ENCODE measurements around the gene OGDH. TPM values are rescaled to one million over a fixed set of nuclear protein-coding genes. Genes with fewer than 3 reads are reported as not detected.

OGDH gene
- total and polyA plus RNA-seq, 2 of the 13 experiments (the other 11 are each of a cell fraction or from before 2014, with no cell fraction given), result 17.4 to 25.4 TPM

DNA sequence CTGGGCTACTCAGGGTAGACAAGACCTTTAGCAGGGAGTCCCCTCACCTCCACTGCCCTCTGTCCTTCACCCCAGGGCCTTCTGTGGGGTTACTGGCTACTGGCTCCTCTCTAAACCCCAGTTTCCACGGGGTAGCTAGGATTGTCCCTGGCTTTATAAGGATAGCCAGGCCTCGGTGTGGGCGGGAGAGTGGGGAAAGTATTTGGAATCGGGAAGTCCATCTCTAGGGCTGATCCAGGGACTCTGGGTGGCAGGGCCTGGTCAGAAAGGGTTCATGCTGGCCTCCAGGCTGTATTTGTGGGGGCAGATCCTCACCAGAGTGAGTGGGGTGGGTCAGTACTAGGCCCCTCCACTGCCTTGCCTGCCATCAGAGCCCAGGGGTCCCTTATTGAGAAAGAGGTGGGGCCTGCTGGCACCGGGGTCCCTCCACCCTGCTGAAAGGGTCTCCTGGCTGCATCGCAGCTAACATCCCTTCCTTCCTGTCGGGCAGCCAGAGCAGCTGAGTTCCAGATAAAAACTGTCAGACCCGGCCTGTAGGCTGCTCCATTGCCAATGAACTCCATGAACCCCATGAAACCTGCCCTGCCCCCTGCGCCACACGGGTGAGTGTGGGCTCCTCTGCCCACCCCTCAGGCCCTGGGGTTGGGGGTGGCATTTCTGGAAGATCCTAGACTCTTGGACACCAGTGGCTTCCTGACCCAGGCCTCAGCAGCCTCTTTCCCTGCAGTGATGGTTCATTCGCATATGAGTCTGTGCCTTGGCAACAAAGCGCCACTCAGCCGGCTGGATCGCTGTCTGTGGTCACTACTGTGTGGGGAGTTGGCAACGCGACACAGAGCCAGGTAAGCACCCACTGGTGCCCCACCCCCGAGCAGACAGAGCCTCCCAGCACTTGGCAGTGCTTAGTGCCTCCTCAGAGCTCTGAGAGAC is 149.5 kb downstream of the OGDH start:
- no peak for ATAC-seq
- Histone ChIP-seq H3K9ac (ENCODE audit: insufficient read depth, low read depth, low read length) (no peak overlapping the region), H3K27me3 (ENCODE audit: control insufficient read depth in 1 of 2, insufficient read depth in 2 of 2, low read length in 2 of 2) (no peaks in the 10 kb centered on the region), H3K4me1 (ENCODE audit: insufficient read depth, low read length) (peaks cover 10% of the 10 kb centered on the region), H3K27ac (ENCODE audit: extremely low read length, insufficient read depth, low read length) (no peak overlapping the region), H4K20me1 (ENCODE audit: insufficient read depth, low read length) (no peaks in the 10 kb centered on the region), H3K4me3 (replicated peaks in 1 of 3; ENCODE audit: insufficient read depth in 1 of 3, low read depth in 2 of 3, low read length in 3 of 3) (no peak overlapping the region), H3K9me3 (ENCODE audit: low read length) (no peaks in the 10 kb centered on the region), H2AFZ (ENCODE audit: low read length) (no peak overlapping the region), H3K4me2 (ENCODE audit: low read depth, low read length) (no peak overlapping the region), H3K79me2 (ENCODE audit: insufficient read depth, low read length) (peaks cover 5% of the 10 kb centered on the region), H3K36me3 (replicated peaks in 1 of 2; ENCODE audit: control insufficient read depth in 1 of 2, insufficient read depth in 2 of 2, low read length in 2 of 2) (peaks cover 12 to 16% of the 10 kb centered on the region in 2 experiments; a peak in 3 of 5 replicates)
- WGBS (ENCODE audit: low lambda C conversion rate), result 97% methylated on average over 11 of the region's 17 CpGs
- CTCF ChIA-PET (ENCODE audit: low intra/inter-chr PET ratio, low total read pairs), result no interaction called here
- no TSS peak for BruUV-seq (replicated peaks)
- no peak for DNase-seq (ENCODE audit: low spot score)
- TF ChIP-seq, protein P1, sequence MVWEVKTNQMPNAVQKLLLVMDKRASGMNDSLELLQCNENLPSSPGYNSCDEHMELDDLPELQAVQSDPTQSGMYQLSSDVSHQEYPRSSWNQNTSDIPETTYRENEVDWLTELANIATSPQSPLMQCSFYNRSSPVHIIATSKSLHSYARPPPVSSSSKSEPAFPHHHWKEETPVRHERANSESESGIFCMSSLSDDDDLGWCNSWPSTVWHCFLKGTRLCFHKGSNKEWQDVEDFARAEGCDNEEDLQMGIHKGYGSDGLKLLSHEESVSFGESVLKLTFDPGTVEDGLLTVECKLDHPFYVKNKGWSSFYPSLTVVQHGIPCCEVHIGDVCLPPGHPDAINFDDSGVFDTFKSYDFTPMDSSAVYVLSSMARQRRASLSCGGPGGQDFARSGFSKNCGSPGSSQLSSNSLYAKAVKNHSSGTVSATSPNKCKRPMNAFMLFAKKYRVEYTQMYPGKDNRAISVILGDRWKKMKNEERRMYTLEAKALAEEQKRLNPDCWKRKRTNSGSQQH (CRISPR knock-in tag; IDR thresholded peaks at IDR 0.05; ENCODE audit: low read depth), result no peak
- peak; percentile 18 for TF ChIP-seq AGO2 (optimal IDR thresholded peaks at IDR 0.05; ENCODE audit: low read depth, low read length)
- FAIRE-seq, result no peak
- POLR2A ChIA-PET, result no interaction called here
- intact Hi-C loops (cut with micrococcal nuclease; ENCODE audit: unreplicated experiment) (no loop called here), in situ Hi-C loops (cut with HindIII; ENCODE audit: extremely low pct_ligation_motif_present, low pct_unique_long_range_greater_than_20kb) (loop anchor here (25.0 kb wide), 1 partner anchor 169 kb away; the partner anchor contains the start of gene TMED4)

DNA sequence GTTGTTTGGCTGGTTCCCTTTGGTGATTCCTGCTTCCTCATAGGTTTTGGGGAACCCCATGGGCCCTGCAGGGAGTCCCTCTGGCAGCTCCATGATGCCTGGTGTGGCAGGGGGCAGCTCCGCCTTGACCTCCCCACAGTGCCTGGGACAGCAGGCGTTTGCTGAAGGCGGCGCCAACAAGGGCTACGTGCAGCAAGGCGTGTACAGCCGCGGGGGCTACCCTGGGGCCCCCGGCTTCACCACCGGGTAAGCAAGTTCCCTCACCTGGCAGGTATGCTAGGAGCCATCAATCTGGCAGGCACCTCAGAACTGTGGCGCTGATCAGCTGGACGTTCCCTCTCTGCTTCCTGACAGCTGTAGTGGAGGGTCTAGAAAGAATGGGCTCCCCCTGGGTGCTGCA is 150.5 kb downstream of the OGDH start:
- no peak for FAIRE-seq
- ATAC-seq, result no peak
- peaks cover 2% of the 10 kb centered on the region for H3K79me2 ChIP-seq (ENCODE audit: insufficient read depth, low read length)
- peaks cover 16 to 20% of the 10 kb centered on the region in 2 experiments; a peak in 3 of 5 replicates for H3K36me3 ChIP-seq (replicated peaks in 1 of 2; ENCODE audit: control insufficient read depth in 1 of 2, insufficient read depth in 2 of 2, low read length in 2 of 2)
- BruUV-seq (replicated peaks), result no TSS peak
- no peak overlapping the region for H3K9ac ChIP-seq (ENCODE audit: insufficient read depth, low read depth, low read length)
- H4K20me1 ChIP-seq (ENCODE audit: insufficient read depth, low read length), result no peaks in the 10 kb centered on the region
- no peak overlapping the region for H3K4me2 ChIP-seq (ENCODE audit: low read depth, low read length)
- CTCF ChIA-PET (ENCODE audit: low intra/inter-chr PET ratio, low total read pairs), result no interaction called here
- in situ Hi-C loops (cut with HindIII; ENCODE audit: extremely low pct_ligation_motif_present, low pct_unique_long_range_greater_than_20kb) (loop anchor here (25.0 kb wide), 1 partner anchor 170 kb away; the partner anchor contains the start of gene TMED4), intact Hi-C loops (cut with micrococcal nuclease; ENCODE audit: unreplicated experiment) (no loop called here)
- no peak overlapping the region for H2AFZ ChIP-seq (ENCODE audit: low read length)
- TF ChIP-seq BORCS8-MEF2B (CRISPR knock-in tag; IDR thresholded peaks at IDR 0.05) (no peak), SMC3 (IDR thresholded peaks at IDR 0.05; ENCODE audit: low read length) (no peak), HNRNPL (IDR thresholded peaks at IDR 0.05; ENCODE audit: low read depth, low read length) (no peak), ZNF83 (CRISPR knock-in tag; IDR thresholded peaks at IDR 0.05; ENCODE audit: borderline replicate concordance) (no peak), JUN (CRISPR knock-in tag; IDR thresholded peaks at IDR 0.05) (no peak), ZBTB49 (CRISPR knock-in tag; IDR thresholded peaks at IDR 0.05; ENCODE audit: borderline replicate concordance) (no peak), NPAS2 (CRISPR knock-in tag; IDR thresholded peaks at IDR 0.05; ENCODE audit: borderline replicate concordance) (no peak)
- H3K27ac ChIP-seq (ENCODE audit: extremely low read length, insufficient read depth, low read length), result no peak overlapping the region
- no peak overlapping the region for H3K4me3 ChIP-seq (replicated peaks in 1 of 3; ENCODE audit: insufficient read depth in 1 of 3, low read depth in 2 of 3, low read length in 3 of 3)
- peaks cover under 1% of the 10 kb centered on the region; the same call in 1 of the 2 replicates for H3K4me1 ChIP-seq (ENCODE audit: insufficient read depth, low read length)
- no peak for DNase-seq (ENCODE audit: low spot score)
- H3K9me3 ChIP-seq (ENCODE audit: low read length), result no peaks in the 10 kb centered on the region
- POLR2A ChIA-PET, result no interaction called here
- 100% methylated on average over 5 of the region's 12 CpGs for WGBS (ENCODE audit: low lambda C conversion rate)
- no peaks in the 10 kb centered on the region for H3K27me3 ChIP-seq (ENCODE audit: control insufficient read depth in 1 of 2, insufficient read depth in 2 of 2, low read length in 2 of 2)
